OCI-LY7 (cell line): ENCODE results near the gene PRSS33. TPM values are rescaled to one million over a fixed set of nuclear protein-coding genes. Genes with fewer than 3 reads are reported as not detected.

Source experiments
- BruUV-seq: library from RNA; stranded (reverse); fragments of 400-500 nt; replicated peaks from 2 replicates; lab custom pipeline; 2021; lab: Mats Ljungman, UMichigan
- CTCF ChIA-PET: fragments of 300-600 bp; sonication (Branson Sonifier 250); formaldehyde crosslinking; loops from one replicate; lab custom pipeline; 2022; ENCODE audit warnings: antibody characterized with exemption; ENCODE audit not compliant: unreplicated experiment; lab: Charles Lee
- POLR2A ChIA-PET: fragments of 300-600 bp; sonication (Branson Sonifier 250); formaldehyde crosslinking; loops from one replicate; lab custom pipeline; 2022; ENCODE audit warnings: antibody characterized with exemption; lab: Charles Lee
- DNase-seq: peaks from one replicate; pipeline ENCODE4 v3.0.0-alpha.2; 2015; ENCODE audit warnings: low spot score
- H2AFZ ChIP-seq: fragments of 200-600 bp; sonication (generic), shearing (Covaris generic); 2 replicates; pipeline ENCODE4 v1.6.1; 2014; ENCODE audit warnings: mild to moderate bottlenecking, antibody characterized with exemption, low read length, moderate library complexity
- H3K27ac ChIP-seq: fragments of 200-600 bp; sonication (generic); 2 replicates; pipeline ENCODE4 v1.5.1; 2014; ENCODE audit warnings: mixed run types, low read depth, mild to moderate bottlenecking, moderate library complexity, low read length, inconsistent platforms; ENCODE audit not compliant: poor library complexity, severe bottlenecking
- H3K36me3 ChIP-seq: fragments of 200-600 bp; sonication (generic); 2 replicates; pipeline ENCODE4 v1.6.1; 2014; ENCODE audit warnings: mild to moderate bottlenecking, antibody characterized with exemption, low read length, moderate library complexity, mixed read lengths; ENCODE audit not compliant: insufficient read depth
- H3K4me1 ChIP-seq: fragments of 200-600 bp; sonication (generic); 2 replicates; pipeline ENCODE4 v1.5.1; 2014; ENCODE audit warnings: mild to moderate bottlenecking, low read length; ENCODE audit not compliant: insufficient read depth, poor library complexity, severe bottlenecking
- H3K4me2 ChIP-seq: fragments of 200-600 bp; sonication (generic); 2 replicates; pipeline ENCODE4 v1.6.1; 2014; ENCODE audit warnings: mild to moderate bottlenecking, low read length
- H3K4me3 ChIP-seq: fragments of 200-600 bp; sonication (generic); 2 replicates; pipeline ENCODE4 v1.5.1; 2014; ENCODE audit warnings: mild to moderate bottlenecking, low read depth, low read length; ENCODE audit not compliant: poor library complexity, severe bottlenecking
- H3K79me2 ChIP-seq: fragments of 200-600 bp; sonication (generic); 2 replicates; pipeline ENCODE4 v1.6.1; 2016; ENCODE audit warnings: low read depth, mild to moderate bottlenecking, low read length, moderate library complexity, mixed read lengths; ENCODE audit not compliant: insufficient read depth
- H3K9me2 ChIP-seq: fragments of 200-600 bp; sonication (generic); 2 replicates; pipeline ENCODE4 v1.6.1; 2016; ENCODE audit warnings: mild to moderate bottlenecking, low read length, mixed read lengths; ENCODE audit not compliant: insufficient read depth
- H3K9me3 ChIP-seq: fragments of 200-600 bp; sonication (generic); 2 replicates; pipeline ENCODE4 v1.6.1; 2014; ENCODE audit warnings: mild to moderate bottlenecking, mixed run types, low read length, mixed read lengths
- H4K20me1 ChIP-seq: fragments of 200-600 bp; sonication (generic); 2 replicates; pipeline ENCODE4 v1.6.1; 2014; ENCODE audit warnings: mild to moderate bottlenecking, antibody characterized with exemption, low read length, moderate library complexity, mixed read lengths; ENCODE audit not compliant: insufficient read depth
- CTCF ChIP-seq: fragments of 200-600 bp; sonication (generic); conservative IDR thresholded peaks from 2 replicates; pipeline ENCODE4 v1.5.1; 2014; ENCODE audit warnings: mild to moderate bottlenecking, antibody characterized with exemption, low read length, moderate library complexity, mixed read lengths
- EZH2phosphoT487 ChIP-seq: fragments of 200-600 bp; sonication (generic); IDR thresholded peaks from 2 replicates; pipeline ENCODE4 v1.6.1; 2018; ENCODE audit warnings: low read depth, borderline replicate concordance, mild to moderate bottlenecking, mixed run types, antibody characterized with exemption, low read length, moderate library complexity, mixed read lengths
- intact Hi-C: fragments of 100-400 bp; cut with micrococcal nuclease; formaldehyde crosslinking; loops from one replicate; pipeline ENCODE4 v1.10.0; 2022; ENCODE audit not compliant: unreplicated experiment
- total RNA-seq, 2 experiments: library from RNA; depleted of rRNA in 1 of 2; stranded (reverse); fragments of >200 nt in 1 of 2; shearing (Covaris generic) in 1 of 2; gene quantifications; 2 replicates each; pipeline ENCODE4 v1.2.3, GENCODE V29; 2014 to 2022

PRSS33 gene
- total RNA-seq, 2 experiments from 2014 or later, result not detected

DNA sequence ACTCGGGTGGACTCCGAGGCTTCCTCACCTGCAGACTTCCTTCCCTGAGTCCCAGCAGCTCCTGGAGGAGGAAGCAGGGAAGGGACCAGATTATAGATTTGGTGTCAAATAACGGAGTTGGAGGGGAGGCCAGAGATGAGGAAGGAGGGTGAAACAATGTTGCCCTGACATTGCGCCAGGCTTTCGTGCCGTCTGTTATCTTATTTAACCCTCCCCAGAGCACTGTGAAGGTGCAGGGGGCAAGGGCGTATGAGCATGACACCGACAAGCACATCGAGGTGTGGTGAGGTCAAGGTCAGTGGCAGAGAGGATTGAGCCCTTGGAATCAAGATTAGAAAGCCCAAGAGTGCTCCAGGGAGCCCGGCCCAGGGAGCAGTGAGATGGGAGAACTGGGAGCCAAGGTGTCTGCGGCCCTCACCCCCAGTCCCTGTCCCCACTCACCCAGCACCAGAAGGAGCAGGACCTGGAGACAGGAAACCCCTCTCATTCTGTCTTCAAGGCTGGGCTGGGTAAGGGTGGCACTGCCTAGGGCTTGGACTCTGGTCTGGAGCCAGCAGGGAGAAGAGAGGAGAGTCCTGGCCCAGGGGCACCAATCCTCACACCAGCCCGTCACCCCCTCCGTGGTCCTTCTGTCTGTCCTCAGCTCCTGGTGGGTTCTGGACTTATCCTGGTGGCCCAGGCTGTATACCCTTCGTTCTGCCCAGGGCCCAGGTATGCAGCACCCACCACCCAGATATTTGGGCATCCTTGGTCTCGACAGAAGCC is 1.1 kb downstream of the PRSS33 start:
- Histone ChIP-seq H3K9me3 (no peaks in the 10 kb centered on the region), H3K4me2 (no peak overlapping the region), H3K9me2 (no peaks in the 10 kb centered on the region), H2AFZ (no peak overlapping the region), H3K79me2 (no peaks in the 10 kb centered on the region), H3K27ac (no peak overlapping the region), H3K4me3 (no peak overlapping the region), H4K20me1 (no peaks in the 10 kb centered on the region), H3K36me3 (no peaks in the 10 kb centered on the region), H3K4me1 (no peaks in the 10 kb centered on the region)
- no peak for DNase-seq
- intact Hi-C loops, result no loop called here
- TF ChIP-seq EZH2phosphoT487, result no peak
- no peak for TF ChIP-seq CTCF
- CTCF ChIA-PET, result interaction anchor here (0.6 kb wide), 1 partner anchor 800 kb away, joined by 3 read pairs; no protein-coding TSS in a partner anchor
- POLR2A ChIA-PET, result no interaction called here
- no TSS peak for BruUV-seq

DNA sequence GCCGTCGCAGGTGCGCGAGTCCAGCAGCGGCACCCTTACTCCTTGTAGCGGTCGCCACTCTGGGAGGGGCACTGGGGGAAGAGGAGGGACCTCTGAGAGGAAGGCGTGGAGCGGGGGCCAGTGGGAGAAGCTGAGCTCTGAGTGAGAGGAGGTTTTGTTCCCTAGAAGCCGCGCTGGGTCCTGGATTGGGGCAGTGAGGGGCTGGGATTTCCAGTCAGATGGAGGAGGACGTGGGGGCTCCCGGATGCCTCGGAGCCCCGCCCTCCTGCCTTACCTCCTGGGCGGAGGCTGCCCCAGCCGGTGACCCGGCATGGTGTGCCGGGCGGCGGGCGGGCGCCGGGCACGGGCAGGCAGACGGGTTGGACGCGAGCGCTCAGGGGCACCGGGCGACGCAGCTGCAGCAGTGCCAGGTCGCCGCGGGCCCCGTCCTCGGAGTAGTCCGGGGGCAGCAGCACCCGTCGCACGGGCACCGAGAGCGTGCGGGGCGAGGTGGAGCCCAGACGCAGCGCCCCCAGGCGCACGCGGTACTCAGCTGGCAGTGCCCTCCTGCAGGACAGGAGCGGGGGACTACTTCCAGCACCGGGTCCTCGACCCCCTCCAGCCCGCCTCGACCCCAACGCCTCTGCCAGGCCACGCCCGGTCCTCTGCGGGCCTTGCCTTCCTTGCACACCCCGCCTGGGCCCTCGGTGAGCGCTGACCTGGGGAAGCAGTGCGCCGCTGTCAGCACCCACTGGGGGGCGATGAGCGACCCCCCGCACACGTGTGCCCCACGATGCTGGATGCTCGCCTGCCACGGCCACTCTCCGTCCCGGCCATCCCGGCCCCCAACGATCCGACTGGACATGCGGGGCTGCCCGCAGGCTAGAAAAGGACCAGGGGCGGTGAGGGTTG is 2.0 kb downstream of the PRSS33 start:
- Histone ChIP-seq H3K79me2 (no peaks in the 10 kb centered on the region), H3K9me2 (no peaks in the 10 kb centered on the region), H3K9me3 (no peaks in the 10 kb centered on the region), H3K27ac (no peak overlapping the region), H3K4me3 (no peak overlapping the region), H3K36me3 (no peaks in the 10 kb centered on the region), H4K20me1 (no peaks in the 10 kb centered on the region), H2AFZ (no peak overlapping the region), H3K4me1 (no peaks in the 10 kb centered on the region), H3K4me2 (no peak overlapping the region)
- POLR2A ChIA-PET, result no interaction called here
- TF ChIP-seq EZH2phosphoT487, result no peak
- peak; percentile 58 for TF ChIP-seq CTCF
- no peak for DNase-seq
- BruUV-seq, result no TSS peak
- intact Hi-C loops, result no loop called here
- CTCF ChIA-PET, result no interaction called here
